Testis (tissue), 2 donors: ENCODE data around the gene GFPT2.

Experiments used
- POLR2A ChIP-seq: fragments of 450-650 bp; IDR thresholded peaks from one replicate; pipeline ENCODE4 v1.6.1; 2017; ENCODE audit warnings: antibody characterized with exemption, mild to moderate bottlenecking, moderate library complexity
- TF ChIP-seq, protein P1 (sequence below), 3 experiments: fragments of 450-650 bp in 2 of 3; fragments of 200-600 bp in 1 of 3; sonication (generic) in 1 of 3; IDR thresholded peaks; one replicate each; pipeline ENCODE4 v1.5.1; 2016 to 2019; ENCODE audit warnings: antibody characterized with exemption in 3 of 3, mild to moderate bottlenecking in 2 of 3, moderate library complexity in 1 of 3

GRCh38 chr5:180289433-180289832 lies 63.7 kb downstream of the GFPT2 start:
- TF ChIP-seq, protein P1, sequence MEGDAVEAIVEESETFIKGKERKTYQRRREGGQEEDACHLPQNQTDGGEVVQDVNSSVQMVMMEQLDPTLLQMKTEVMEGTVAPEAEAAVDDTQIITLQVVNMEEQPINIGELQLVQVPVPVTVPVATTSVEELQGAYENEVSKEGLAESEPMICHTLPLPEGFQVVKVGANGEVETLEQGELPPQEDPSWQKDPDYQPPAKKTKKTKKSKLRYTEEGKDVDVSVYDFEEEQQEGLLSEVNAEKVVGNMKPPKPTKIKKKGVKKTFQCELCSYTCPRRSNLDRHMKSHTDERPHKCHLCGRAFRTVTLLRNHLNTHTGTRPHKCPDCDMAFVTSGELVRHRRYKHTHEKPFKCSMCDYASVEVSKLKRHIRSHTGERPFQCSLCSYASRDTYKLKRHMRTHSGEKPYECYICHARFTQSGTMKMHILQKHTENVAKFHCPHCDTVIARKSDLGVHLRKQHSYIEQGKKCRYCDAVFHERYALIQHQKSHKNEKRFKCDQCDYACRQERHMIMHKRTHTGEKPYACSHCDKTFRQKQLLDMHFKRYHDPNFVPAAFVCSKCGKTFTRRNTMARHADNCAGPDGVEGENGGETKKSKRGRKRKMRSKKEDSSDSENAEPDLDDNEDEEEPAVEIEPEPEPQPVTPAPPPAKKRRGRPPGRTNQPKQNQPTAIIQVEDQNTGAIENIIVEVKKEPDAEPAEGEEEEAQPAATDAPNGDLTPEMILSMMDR (IDR thresholded peaks at IDR 0.05) = no peak
- no peak for TF ChIP-seq POLR2A
